Epithelial cell of esophagus (primary cell): Measurements from ENCODE around the gene EIF6.
"Not testable (repeated sequence)": the region's sequence is repeated elsewhere in the genome, so short reads cannot be mapped to it uniquely, and the experiment has no call there.

Experiments
- DNase-seq: peaks from one replicate; pipeline ENCODE4 v3.0.0; 2010; ENCODE audit warnings: low read depth
- H3K4me3 ChIP-seq: 2 replicates; pipeline ENCODE4 v1.5.1; 2011; ENCODE audit warnings: mild to moderate bottlenecking, low read length, control low read depth
- CTCF ChIP-seq: IDR thresholded peaks from 2 replicates; pipeline ENCODE4 v1.5.1; 2011; ENCODE audit warnings: low read depth, mild to moderate bottlenecking, low read length, control low read depth, inconsistent platforms; ENCODE audit not compliant: insufficient read depth; ENCODE audit errors: missing control alignments

Gene EIF6

DNA sequence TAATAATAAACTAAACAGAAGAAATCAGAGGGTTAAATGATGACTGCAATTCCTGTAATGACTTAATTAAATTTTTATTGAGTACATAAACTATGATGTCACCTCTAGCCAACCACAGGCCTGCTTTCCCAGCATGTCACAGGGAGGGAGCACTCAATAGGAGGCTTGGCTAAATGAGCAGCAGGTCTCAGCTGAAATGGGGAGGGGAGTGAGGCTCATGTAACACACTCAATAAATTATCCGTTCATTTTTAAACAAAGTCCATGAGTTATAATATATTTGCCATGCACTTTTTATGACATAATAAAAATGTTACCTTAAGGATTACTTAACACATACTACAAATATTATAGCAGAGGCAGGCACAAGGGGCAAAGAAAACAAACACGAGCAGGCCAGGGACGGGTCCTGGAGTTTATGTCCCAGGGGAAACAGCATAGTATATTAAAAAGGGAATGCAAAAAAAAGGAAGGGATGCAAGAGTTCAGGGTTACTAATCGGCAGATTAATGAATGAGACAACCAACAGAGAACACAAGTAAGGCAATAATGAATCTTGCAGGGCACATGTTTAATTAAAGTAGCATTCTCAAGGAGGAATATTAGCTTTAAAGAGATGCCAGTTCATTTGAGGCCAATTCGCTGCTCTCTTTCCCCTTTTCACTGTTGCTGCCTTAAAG is 34.8 kb upstream of the EIF6 start:
- no peak overlapping the region for H3K4me3 ChIP-seq
- no peak for TF ChIP-seq CTCF
- peak; percentile 61 for DNase-seq

DNA sequence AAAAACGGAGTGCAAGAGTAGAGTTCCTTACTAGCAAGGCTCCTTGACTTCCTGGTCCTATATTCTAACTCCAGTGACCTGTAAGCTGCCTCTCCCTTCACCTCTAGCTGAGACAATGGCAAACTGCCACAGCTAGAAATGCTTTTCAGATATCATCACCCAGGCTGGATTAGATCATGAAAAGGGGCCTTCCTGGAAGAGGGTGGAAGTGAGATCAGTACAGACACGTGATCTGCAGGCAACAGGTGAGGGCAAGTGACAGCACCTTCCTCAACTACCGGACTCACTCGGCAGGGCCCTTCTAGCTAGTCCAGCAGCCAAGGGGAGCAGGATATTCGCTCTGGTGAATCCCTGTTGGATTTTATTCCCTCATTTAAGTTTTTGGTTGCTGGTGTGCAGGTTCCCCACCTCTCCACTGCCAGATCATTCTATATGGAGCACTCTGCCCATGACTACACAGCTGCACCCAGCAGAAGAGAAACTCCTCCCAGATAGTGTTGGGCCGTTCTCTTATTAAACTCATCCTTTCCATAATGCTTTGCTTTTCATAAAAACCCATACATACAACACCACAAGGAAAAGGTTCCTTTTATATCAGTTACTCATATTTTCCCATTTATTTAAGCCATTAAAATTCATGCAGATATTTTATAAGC is 34.1 kb upstream of the EIF6 start:
- TF ChIP-seq CTCF = no peak
- DNase-seq = peak; percentile 97
- H3K4me3 ChIP-seq = no peak overlapping the region

DNA sequence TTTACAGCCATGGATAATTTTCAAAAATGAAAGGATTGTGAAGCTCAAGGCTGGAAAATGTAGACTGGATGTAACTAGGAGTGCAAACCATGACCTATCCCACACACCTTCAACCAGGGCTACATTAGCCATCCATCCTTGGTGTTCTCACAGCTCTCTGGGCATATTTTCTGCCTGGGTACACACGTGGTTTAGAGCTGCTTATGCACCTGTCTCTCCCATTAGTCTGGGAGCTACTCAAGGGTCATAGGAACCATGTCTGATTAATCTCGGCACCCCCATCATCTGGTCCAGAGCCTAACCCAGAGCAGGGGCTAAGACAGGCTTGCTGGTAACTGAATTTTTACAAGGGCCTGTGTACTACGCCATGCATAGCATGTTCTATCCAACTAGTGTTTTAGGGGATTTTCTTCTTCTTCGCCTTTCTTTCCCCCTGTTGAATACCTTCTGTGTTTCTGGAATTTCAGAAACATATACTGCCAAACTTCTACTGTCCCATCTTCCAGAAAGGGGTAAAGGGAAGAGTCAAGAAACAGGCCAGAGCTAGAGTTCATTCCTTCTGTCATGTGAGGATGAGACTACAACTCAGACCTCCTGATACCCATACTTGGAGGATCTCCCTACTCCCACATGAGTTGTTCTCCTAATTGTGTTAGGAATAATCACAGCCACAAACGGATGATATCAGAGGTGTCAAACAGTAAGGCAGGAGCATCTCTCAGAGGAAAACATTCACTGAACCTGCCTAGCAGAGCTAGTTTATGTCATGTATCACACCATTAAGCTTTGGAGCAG is 33.0 kb upstream of the EIF6 start:
- no peak for DNase-seq
- no peak for TF ChIP-seq CTCF
- no peak overlapping the region for H3K4me3 ChIP-seq

DNA sequence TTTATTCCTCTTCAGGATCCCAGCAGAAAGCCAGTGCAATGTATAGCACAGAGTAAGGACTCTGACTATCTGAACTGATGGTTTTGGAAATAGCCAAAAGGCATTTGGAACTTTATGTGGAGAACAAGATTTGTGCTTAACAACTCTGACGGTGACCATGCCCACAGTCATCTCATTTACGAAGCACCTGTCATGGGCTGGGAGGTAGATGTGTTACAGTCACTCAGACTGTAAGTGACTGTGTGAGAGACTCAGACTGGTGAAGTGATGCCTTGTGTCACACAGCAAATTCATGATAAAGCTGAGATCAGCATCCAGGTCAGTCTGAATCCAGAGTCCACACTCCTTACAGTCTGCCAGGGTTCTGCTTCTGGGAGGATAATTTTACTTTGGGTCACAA is 31.5 kb upstream of the EIF6 start:
- H3K4me3 ChIP-seq = no peak overlapping the region
- DNase-seq = no peak
- TF ChIP-seq CTCF = no peak

- DNase-seq, H3K4me3 ChIP-seq: not testable (repeated sequence)
These were observed 31.1 kb upstream of the EIF6 start for GRCh38 chr20:35315632-35316020.

GRCh38 chr20:35314816-35315631 is 30.5 kb upstream of the EIF6 start:
- no peak for DNase-seq
- no peak for TF ChIP-seq CTCF
- H3K4me3 ChIP-seq = no peak overlapping the region

- peak; percentile 87 for DNase-seq
- no peak overlapping the region for H3K4me3 ChIP-seq
- no peak for TF ChIP-seq CTCF
These were observed 27.7 kb upstream of the EIF6 start for GRCh38 chr20:35312318-35312717.
